Measurements from ENCODE around the gene ZNF44. TPM values are rescaled to one million over a fixed set of nuclear protein-coding genes. Genes with fewer than 3 reads are reported as not detected.

The ZNF44 gene
- total and polyA plus RNA-seq, 8 donors: 5.7 to 14.2 (median 8.1) TPM

GRCh38 chr19:12278713-12279112, 16.0 kb downstream of the ZNF44 start:
- Histone ChIP-seq H3K4me1 (no peaks in the 10 kb centered on the region), H3K4me3 (no peak overlapping the region), H3K27me3 (no peaks in the 10 kb centered on the region), H3K27ac (no peak overlapping the region), H3K36me3 (peaks cover 0 to 17% (median 8%) of the 10 kb centered on the region in 3 donors), H3K9me3 (no peaks in the 10 kb centered on the region)
- ATAC-seq: no peak
- intact Hi-C loops (cut with DNase I): no loop called here
- no peak for DNase-seq
- FAIRE-seq: no peak
- WGBS, 2 donors: 90 to 93% methylated on average over 2 of the region's 2 CpGs
- TF ChIP-seq CTCF (IDR thresholded peaks at IDR 0.05): no peak

GRCh38 chr19:12272980-12273901, 21.4 kb downstream of the ZNF44 start:
- Histone ChIP-seq H3K27ac (no peak overlapping the region), H3K27me3 (no peaks in the 10 kb centered on the region), H3K4me1 (no peaks in the 10 kb centered on the region), H3K36me3 (peaks cover 6 to 43% (median 25%) of the 10 kb centered on the region in 3 donors), H3K9me3 (peaks cover 0 to 10% (median 4%) of the 10 kb centered on the region in 4 donors), H3K4me3 (no peak overlapping the region)
- no peak for FAIRE-seq
- no peak for DNase-seq
- 96 to 98% methylated on average over 11 of the region's 11 CpGs for WGBS, 2 donors
- intact Hi-C loops (cut with DNase I): no loop called here
- ATAC-seq: no peak
- no peak for TF ChIP-seq CTCF (IDR thresholded peaks at IDR 0.05)

GRCh38 chr19:12272386-12272785, 22.3 kb downstream of the ZNF44 start:
- DNase-seq: no peak
- Histone ChIP-seq H3K4me1 (no peaks in the 10 kb centered on the region), H3K4me3 (no peak overlapping the region), H3K9me3 (peaks cover 0 to 10% (median 4%) of the 10 kb centered on the region in 4 donors), H3K27ac (no peak overlapping the region), H3K27me3 (no peaks in the 10 kb centered on the region), H3K36me3 (peaks cover 6 to 43% (median 25%) of the 10 kb centered on the region in 3 donors)
- WGBS, 2 donors: 97% methylated on average over 5 of the region's 5 CpGs
- no peak for TF ChIP-seq CTCF (IDR thresholded peaks at IDR 0.05)
- no peak for ATAC-seq
- FAIRE-seq: no peak
- intact Hi-C loops (cut with DNase I): no loop called here

- no peak for TF ChIP-seq CTCF (IDR thresholded peaks at IDR 0.05)
- intact Hi-C loops (cut with DNase I): no loop called here
- no peak overlapping the region for H3K4me3 ChIP-seq
- H3K4me1 ChIP-seq: no peaks in the 10 kb centered on the region
- no peak for FAIRE-seq
- WGBS, 2 donors: 94 to 98% methylated on average over 2 of the region's 2 CpGs
- H3K27ac ChIP-seq: no peak overlapping the region
- ATAC-seq: no peak
- no peaks in the 10 kb centered on the region for H3K27me3 ChIP-seq
- DNase-seq: no peak
- peaks cover 6 to 43% (median 25%) of the 10 kb centered on the region in 3 donors for H3K36me3 ChIP-seq
- peaks cover 0 to 10% (median 4%) of the 10 kb centered on the region in 4 donors for H3K9me3 ChIP-seq
These were observed 23.8 kb downstream of the ZNF44 start for GRCh38 chr19:12270854-12271253.

All from pancreas (tissue), 10 donors.